ENCODE measurements around the gene KCNK1.
"Not testable (repeated sequence)": the region's sequence is repeated elsewhere in the genome, so short reads cannot be mapped to it uniquely, and the experiment has no call there.

Gene KCNK1

GRCh38 chr1:233608988-233609387, 4.9 kb upstream of the KCNK1 start:
- DNase-seq: no peak

GRCh38 chr1:233609926-233610325, 4.0 kb upstream of the KCNK1 start:
- DNase-seq: no peak

GRCh38 chr1:233610628-233611027, 3.3 kb upstream of the KCNK1 start:
- no peak for DNase-seq

GRCh38 chr1:233611363-233611762, 2.5 kb upstream of the KCNK1 start:
- not testable (repeated sequence) for DNase-seq

GRCh38 chr1:233614173-233614742, 352 bp downstream of the KCNK1 start:
- no peak for DNase-seq

- DNase-seq: no peak
Measured at GRCh38 chr1:233614743-233615521, 1.0 kb downstream of the KCNK1 start.

- DNase-seq: no peak
Measured at GRCh38 chr1:233615571-233615970, 1.7 kb downstream of the KCNK1 start.

GRCh38 chr1:233617025-233617424, 3.1 kb downstream of the KCNK1 start:
- no peak for DNase-seq

- not testable (repeated sequence) for DNase-seq
Measured at GRCh38 chr1:233619414-233619813, 5.5 kb downstream of the KCNK1 start.

GRCh38 chr1:233620065-233620464, 6.2 kb downstream of the KCNK1 start:
- DNase-seq: no peak

GRCh38 chr1:233621923-233622322, 8.0 kb downstream of the KCNK1 start:
- DNase-seq: no peak

- no peak for DNase-seq
Measured at GRCh38 chr1:233624289-233624688, 10.4 kb downstream of the KCNK1 start.

GRCh38 chr1:233625087-233625486, 11.2 kb downstream of the KCNK1 start:
- no peak for DNase-seq

- DNase-seq: no peak
Measured at GRCh38 chr1:233625510-233625981, 11.6 kb downstream of the KCNK1 start.

- DNase-seq: no peak
Measured at GRCh38 chr1:233627376-233627775, 13.5 kb downstream of the KCNK1 start.

GRCh38 chr1:233627823-233628222, 13.9 kb downstream of the KCNK1 start:
- DNase-seq: no peak

GRCh38 chr1:233629305-233629935, 15.5 kb downstream of the KCNK1 start:
- DNase-seq: no peak

GRCh38 chr1:233631810-233632405, 18.0 kb downstream of the KCNK1 start:
- DNase-seq: no peak

- DNase-seq: no peak
Measured at GRCh38 chr1:233632436-233632835, 18.5 kb downstream of the KCNK1 start.

GRCh38 chr1:233635765-233636502, 22.0 kb downstream of the KCNK1 start:
- no peak for DNase-seq

- DNase-seq: no peak
Measured at GRCh38 chr1:233636503-233636877, 22.6 kb downstream of the KCNK1 start.

- no peak for DNase-seq
Measured at GRCh38 chr1:233638513-233638912, 24.6 kb downstream of the KCNK1 start.

GRCh38 chr1:233639611-233640010, 25.7 kb downstream of the KCNK1 start:
- no peak for DNase-seq

Data from Kasumi-1 (cell line).